SIG-M5 treated with dmso at 0.1 percent for 504 hours (cell line): ENCODE measurements around the gene ADRA1B.
A peak's percentile ranks its signal among the peaks of the same experiment; 100 is the strongest.

Experiments
- DNase-seq: peaks from one replicate; lab custom pipeline; 2025; ENCODE audit not compliant: unreplicated experiment; lab: John Stamatoyannopoulos, UW

Gene ADRA1B

GRCh38 chr5:159915904-159916840, at the start of gene ADRA1B:
Gene ADRA1B (plus strand): TSS chr5:159916482. CDS start chr5:159916906, 424 bp downstream.
- DNase-seq, result peak; percentile 4

- no peak for DNase-seq
Measured at GRCh38 chr5:159873680-159874079, 42.6 kb upstream of the ADRA1B start.

- no peak for DNase-seq
Measured at GRCh38 chr5:159874263-159874662, 42.0 kb upstream of the ADRA1B start.

- DNase-seq, result no peak
Measured at GRCh38 chr5:159877016-159877415, 39.3 kb upstream of the ADRA1B start.

- DNase-seq, result no peak
Measured at GRCh38 chr5:159877894-159878448, 38.3 kb upstream of the ADRA1B start.

GRCh38 chr5:159878988-159879471, 37.3 kb upstream of the ADRA1B start:
- no peak for DNase-seq

GRCh38 chr5:159880676-159881075, 35.6 kb upstream of the ADRA1B start:
- no peak for DNase-seq

GRCh38 chr5:159881967-159882366, 34.3 kb upstream of the ADRA1B start:
- no peak for DNase-seq

GRCh38 chr5:159883522-159883950, 32.7 kb upstream of the ADRA1B start:
- no peak for DNase-seq

- DNase-seq, result no peak
Measured at GRCh38 chr5:159884917-159885620, 31.2 kb upstream of the ADRA1B start.

GRCh38 chr5:159886296-159886695, 30.0 kb upstream of the ADRA1B start:
- DNase-seq, result no peak

GRCh38 chr5:159887050-159887449, 29.2 kb upstream of the ADRA1B start:
- DNase-seq, result no peak

GRCh38 chr5:159888860-159889259, 27.4 kb upstream of the ADRA1B start:
- DNase-seq, result no peak

GRCh38 chr5:159890141-159890540, 26.1 kb upstream of the ADRA1B start:
- DNase-seq, result no peak

- DNase-seq, result no peak
Measured at GRCh38 chr5:159891371-159891770, 24.9 kb upstream of the ADRA1B start.

GRCh38 chr5:159893040-159893695, 23.1 kb upstream of the ADRA1B start:
- no peak for DNase-seq

GRCh38 chr5:159894149-159894720, 22.0 kb upstream of the ADRA1B start:
- no peak for DNase-seq

- no peak for DNase-seq
Measured at GRCh38 chr5:159897786-159898393, 18.4 kb upstream of the ADRA1B start.

- DNase-seq, result no peak
Measured at GRCh38 chr5:159899067-159900049, 16.9 kb upstream of the ADRA1B start.
